Measurements from ENCODE around the gene EP400.
"Not testable (repeated sequence)": the region's sequence is repeated elsewhere in the genome, so short reads cannot be mapped to it uniquely, and the experiment has no call there.

The EP400 gene

GRCh38 chr12:131959116-131959515 lies 9.4 kb downstream of the EP400 start:
- TF ChIP-seq EZH2 (IDR thresholded peaks at IDR 0.05; ENCODE audit: borderline replicate concordance, low read length) (no peak), CTCF (IDR thresholded peaks at IDR 0.05; ENCODE audit: low read length) (no peak)
- no peak overlapping the region for H3K27ac ChIP-seq (ENCODE audit: low read depth, low read length, poor library complexity, severe bottlenecking)
- H3K27me3 ChIP-seq (ENCODE audit: insufficient read depth, low read length): no peaks in the 10 kb centered on the region
- no peaks in the 10 kb centered on the region for H3K9me2 ChIP-seq (ENCODE audit: low read depth, low read length)
- H3K4me3 ChIP-seq (ENCODE audit: low read depth, low read length, poor library complexity, severe bottlenecking): no peak overlapping the region
- peaks cover 29% of the 10 kb centered on the region; the same call in 1 of the 2 replicates for H3K36me3 ChIP-seq (ENCODE audit: insufficient read depth, low read length)
- no peak overlapping the region for H3K9ac ChIP-seq (ENCODE audit: low read length)
- H3K79me2 ChIP-seq (ENCODE audit: insufficient read depth, low read length): peaks cover 76% of the 10 kb centered on the region
- H3K4me2 ChIP-seq (ENCODE audit: low read length): no peak overlapping the region
- H3F3A ChIP-seq (ENCODE audit: insufficient read depth, low read length): no peaks in the 10 kb centered on the region; the same call in 1 of the 2 replicates
- peaks cover 45% of the 10 kb centered on the region for H3K4me1 ChIP-seq (ENCODE audit: insufficient read depth, low read length, severe bottlenecking)
- no peak overlapping the region for H2AFZ ChIP-seq (ENCODE audit: low read length)
- H4K20me1 ChIP-seq (ENCODE audit: insufficient read depth, low read length): no peaks in the 10 kb centered on the region
- H3K9me3 ChIP-seq (ENCODE audit: low read length): no peaks in the 10 kb centered on the region

GRCh38 chr12:131959641-131960589 lies 10.2 kb downstream of the EP400 start:
- Histone ChIP-seq H3K4me3 (ENCODE audit: low read depth, low read length, poor library complexity, severe bottlenecking) (no peak overlapping the region), H3K27me3 (ENCODE audit: insufficient read depth, low read length) (no peaks in the 10 kb centered on the region), H3K9ac (ENCODE audit: low read length) (no peak overlapping the region), H3K4me1 (ENCODE audit: insufficient read depth, low read length, severe bottlenecking) (peaks cover 45% of the 10 kb centered on the region), H3K9me3 (ENCODE audit: low read length) (no peaks in the 10 kb centered on the region), H2AFZ (ENCODE audit: low read length) (no peak overlapping the region), H3F3A (ENCODE audit: insufficient read depth, low read length) (no peaks in the 10 kb centered on the region; the same call in 1 of the 2 replicates), H3K9me2 (ENCODE audit: low read depth, low read length) (no peaks in the 10 kb centered on the region), H4K20me1 (ENCODE audit: insufficient read depth, low read length) (no peaks in the 10 kb centered on the region), H3K4me2 (ENCODE audit: low read length) (no peak overlapping the region), H3K79me2 (ENCODE audit: insufficient read depth, low read length) (peaks cover 76% of the 10 kb centered on the region), H3K27ac (ENCODE audit: low read depth, low read length, poor library complexity, severe bottlenecking) (no peak overlapping the region), H3K36me3 (ENCODE audit: insufficient read depth, low read length) (peaks cover 37% of the 10 kb centered on the region)
- TF ChIP-seq EZH2 (IDR thresholded peaks at IDR 0.05; ENCODE audit: borderline replicate concordance, low read length) (no peak), CTCF (IDR thresholded peaks at IDR 0.05; ENCODE audit: low read length) (no peak)

- Histone ChIP-seq H3K36me3 (ENCODE audit: insufficient read depth, low read length) (peaks cover 45% of the 10 kb centered on the region), H3K4me1 (ENCODE audit: insufficient read depth, low read length, severe bottlenecking) (peaks cover 39% of the 10 kb centered on the region), H3K79me2 (ENCODE audit: insufficient read depth, low read length) (peaks cover 76% of the 10 kb centered on the region)
- not testable (repeated sequence) for H3F3A ChIP-seq (ENCODE audit: insufficient read depth, low read length); H3K9me2 ChIP-seq (ENCODE audit: low read depth, low read length); H3K4me3 ChIP-seq (ENCODE audit: low read depth, low read length, poor library complexity, severe bottlenecking); H3K4me2 ChIP-seq (ENCODE audit: low read length); H4K20me1 ChIP-seq (ENCODE audit: insufficient read depth, low read length); H3K9ac ChIP-seq (ENCODE audit: low read length); H3K27me3 ChIP-seq (ENCODE audit: insufficient read depth, low read length); H2AFZ ChIP-seq (ENCODE audit: low read length); H3K27ac ChIP-seq (ENCODE audit: low read depth, low read length, poor library complexity, severe bottlenecking); H3K9me3 ChIP-seq (ENCODE audit: low read length)
Measured at GRCh38 chr12:131960590-131961325, 11.0 kb downstream of the EP400 start.

- H3K4me3 ChIP-seq (ENCODE audit: low read depth, low read length, poor library complexity, severe bottlenecking); H3K4me2 ChIP-seq (ENCODE audit: low read length); H3F3A ChIP-seq (ENCODE audit: insufficient read depth, low read length); H3K27ac ChIP-seq (ENCODE audit: low read depth, low read length, poor library complexity, severe bottlenecking); H3K9ac ChIP-seq (ENCODE audit: low read length); H3K9me2 ChIP-seq (ENCODE audit: low read depth, low read length); H2AFZ ChIP-seq (ENCODE audit: low read length); H3K27me3 ChIP-seq (ENCODE audit: insufficient read depth, low read length); H4K20me1 ChIP-seq (ENCODE audit: insufficient read depth, low read length); H3K9me3 ChIP-seq (ENCODE audit: low read length): not testable (repeated sequence)
- H3K79me2 ChIP-seq (ENCODE audit: insufficient read depth, low read length): peaks cover 75% of the 10 kb centered on the region
- H3K4me1 ChIP-seq (ENCODE audit: insufficient read depth, low read length, severe bottlenecking): peaks cover 34% of the 10 kb centered on the region
- H3K36me3 ChIP-seq (ENCODE audit: insufficient read depth, low read length): peaks cover 50% of the 10 kb centered on the region
Measured at GRCh38 chr12:131961328-131961727, 11.6 kb downstream of the EP400 start.
